Measurements from ENCODE around the gene CARF. TPM values are rescaled to one million over a fixed set of nuclear protein-coding genes. Genes with fewer than 3 reads are reported as not detected.
"Not testable (repeated sequence)": the region's sequence is repeated elsewhere in the genome, so short reads cannot be mapped to it uniquely, and the experiment has no call there.

The CARF gene
- total RNA-seq, 1 experiment from 2014 or later = 3.1 TPM

GRCh38 chr2:202910698-202911097 lies 1.4 kb upstream of the CARF start:
- peak overlapping the region; percentile 66 for H3K4me3 ChIP-seq
- H3K9me3 ChIP-seq (replicated peaks) = no peaks in the 10 kb centered on the region
- H3K4me1 ChIP-seq (replicated peaks) = 0 out of 2 replicates have a peak, but pooled peaks cover 3% of the 10 kb centered on the region
- DNase-seq (ENCODE audit: low read depth in 1 of 2, low spot score in 2 of 2) = no peak
- no peaks in the 10 kb centered on the region for H3K27me3 ChIP-seq (replicated peaks)
- H3K27ac ChIP-seq = no peak overlapping the region
- H3K36me3 ChIP-seq = peaks cover 4% of the 10 kb centered on the region

GRCh38 chr2:202911203-202911511 lies 918 bp upstream of the CARF start:
- 0 out of 2 replicates have a peak, but pooled peaks cover 3% of the 10 kb centered on the region for H3K4me1 ChIP-seq (replicated peaks)
- peak overlapping the region; percentile 66 for H3K4me3 ChIP-seq
- no peak for DNase-seq (ENCODE audit: low read depth in 1 of 2, low spot score in 2 of 2)
- no peaks in the 10 kb centered on the region for H3K9me3 ChIP-seq (replicated peaks)
- H3K36me3 ChIP-seq = peaks cover 2% of the 10 kb centered on the region
- no peak overlapping the region for H3K27ac ChIP-seq
- no peaks in the 10 kb centered on the region for H3K27me3 ChIP-seq (replicated peaks)

- H3K36me3 ChIP-seq; H3K27me3 ChIP-seq (replicated peaks); H3K9me3 ChIP-seq (replicated peaks); H3K4me1 ChIP-seq (replicated peaks): not testable (repeated sequence)
- H3K27ac ChIP-seq = peak overlapping the region; percentile 77
- peak in 1 of 2 experiments; percentile 77 for DNase-seq (ENCODE audit: low read depth in 1 of 2, low spot score in 2 of 2)
- H3K4me3 ChIP-seq = peak overlapping the region; percentile 66
Measured at GRCh38 chr2:202912342-202913201, 497 bp downstream of the CARF start.

- no peak overlapping the region for H3K27ac ChIP-seq
- H3K4me1 ChIP-seq (replicated peaks) = no peaks in the 10 kb centered on the region
- DNase-seq (ENCODE audit: low read depth in 1 of 2, low spot score in 2 of 2) = no peak
- H3K36me3 ChIP-seq = no peaks in the 10 kb centered on the region
- no peaks in the 10 kb centered on the region for H3K27me3 ChIP-seq (replicated peaks)
- H3K4me3 ChIP-seq = no peak overlapping the region
- no peaks in the 10 kb centered on the region for H3K9me3 ChIP-seq (replicated peaks)
Measured at GRCh38 chr2:202918860-202919259, 6.8 kb downstream of the CARF start.

- no peak for DNase-seq (ENCODE audit: low read depth in 1 of 2, low spot score in 2 of 2)
- no peak overlapping the region for H3K4me3 ChIP-seq
- H3K27ac ChIP-seq = no peak overlapping the region
Measured at GRCh38 chr2:202932425-202933138, 20.5 kb downstream of the CARF start.

GRCh38 chr2:202933139-202933510 lies 21.1 kb downstream of the CARF start:
- Histone ChIP-seq H3K27me3 (replicated peaks) (no peaks in the 10 kb centered on the region), H3K4me3 (no peak overlapping the region), H3K36me3 (no peaks in the 10 kb centered on the region), H3K4me1 (replicated peaks) (no peaks in the 10 kb centered on the region), H3K27ac (no peak overlapping the region), H3K9me3 (replicated peaks) (no peaks in the 10 kb centered on the region)
- no peak for DNase-seq (ENCODE audit: low read depth in 1 of 2, low spot score in 2 of 2)

More at GRCh38 chr2:202932425-202933138, 20.5 kb downstream of the CARF start:
- no peaks in the 10 kb centered on the region for H3K4me1 ChIP-seq (replicated peaks)
- H3K36me3 ChIP-seq = no peaks in the 10 kb centered on the region
- H3K27me3 ChIP-seq (replicated peaks) = no peaks in the 10 kb centered on the region
- H3K9me3 ChIP-seq (replicated peaks) = no peaks in the 10 kb centered on the region

- H3K27me3 ChIP-seq (replicated peaks) = no peaks in the 10 kb centered on the region
- no peak overlapping the region for H3K4me3 ChIP-seq
- DNase-seq (ENCODE audit: low read depth in 1 of 2, low spot score in 2 of 2) = no peak
- no peaks in the 10 kb centered on the region for H3K9me3 ChIP-seq (replicated peaks)
- no peak overlapping the region for H3K27ac ChIP-seq
- no peaks in the 10 kb centered on the region for H3K36me3 ChIP-seq
- no peaks in the 10 kb centered on the region for H3K4me1 ChIP-seq (replicated peaks)
Measured at GRCh38 chr2:202933958-202934357, 21.9 kb downstream of the CARF start.

GRCh38 chr2:202934456-202934855 lies 22.4 kb downstream of the CARF start:
- no peaks in the 10 kb centered on the region for H3K36me3 ChIP-seq
- no peak for DNase-seq (ENCODE audit: low read depth in 1 of 2, low spot score in 2 of 2)
- no peak overlapping the region for H3K4me3 ChIP-seq
- no peaks in the 10 kb centered on the region for H3K9me3 ChIP-seq (replicated peaks)
- H3K27me3 ChIP-seq (replicated peaks) = no peaks in the 10 kb centered on the region
- H3K27ac ChIP-seq = no peak overlapping the region
- no peaks in the 10 kb centered on the region for H3K4me1 ChIP-seq (replicated peaks)

- Histone ChIP-seq H3K27ac (no peak overlapping the region), H3K36me3 (no peaks in the 10 kb centered on the region), H3K27me3 (replicated peaks) (no peaks in the 10 kb centered on the region), H3K9me3 (replicated peaks) (no peaks in the 10 kb centered on the region), H3K4me1 (replicated peaks) (no peaks in the 10 kb centered on the region), H3K4me3 (no peak overlapping the region)
- DNase-seq (ENCODE audit: low read depth in 1 of 2, low spot score in 2 of 2) = no peak
Measured at GRCh38 chr2:202938960-202939359, 26.9 kb downstream of the CARF start.

GRCh38 chr2:202941771-202942170 lies 29.7 kb downstream of the CARF start:
- Histone ChIP-seq H3K9me3 (replicated peaks) (no peaks in the 10 kb centered on the region), H3K4me1 (replicated peaks) (no peaks in the 10 kb centered on the region), H3K27me3 (replicated peaks) (no peaks in the 10 kb centered on the region), H3K4me3 (no peak overlapping the region), H3K27ac (no peak overlapping the region), H3K36me3 (no peaks in the 10 kb centered on the region)
- DNase-seq (ENCODE audit: low read depth in 1 of 2, low spot score in 2 of 2) = no peak

GRCh38 chr2:202944408-202944807 lies 32.3 kb downstream of the CARF start:
- no peaks in the 10 kb centered on the region for H3K9me3 ChIP-seq (replicated peaks)
- no peaks in the 10 kb centered on the region for H3K4me1 ChIP-seq (replicated peaks)
- H3K4me3 ChIP-seq = no peak overlapping the region
- H3K27ac ChIP-seq = no peak overlapping the region
- no peak for DNase-seq (ENCODE audit: low read depth in 1 of 2, low spot score in 2 of 2)
- no peaks in the 10 kb centered on the region for H3K27me3 ChIP-seq (replicated peaks)
- no peaks in the 10 kb centered on the region for H3K36me3 ChIP-seq

- H3K36me3 ChIP-seq = no peaks in the 10 kb centered on the region
- H3K9me3 ChIP-seq (replicated peaks) = no peaks in the 10 kb centered on the region
- H3K27me3 ChIP-seq (replicated peaks) = no peaks in the 10 kb centered on the region
- DNase-seq (ENCODE audit: low read depth in 1 of 2, low spot score in 2 of 2) = no peak
- H3K4me1 ChIP-seq (replicated peaks) = no peaks in the 10 kb centered on the region
- no peak overlapping the region for H3K4me3 ChIP-seq
- no peak overlapping the region for H3K27ac ChIP-seq
Measured at GRCh38 chr2:202944816-202945215, 32.7 kb downstream of the CARF start.

- H3K9me3 ChIP-seq (replicated peaks) = no peaks in the 10 kb centered on the region
- no peaks in the 10 kb centered on the region for H3K36me3 ChIP-seq
- no peaks in the 10 kb centered on the region for H3K4me1 ChIP-seq (replicated peaks)
- no peak for DNase-seq (ENCODE audit: low read depth in 1 of 2, low spot score in 2 of 2)
- no peak overlapping the region for H3K27ac ChIP-seq
- no peaks in the 10 kb centered on the region for H3K27me3 ChIP-seq (replicated peaks)
- no peak overlapping the region for H3K4me3 ChIP-seq
Measured at GRCh38 chr2:202945497-202945896, 33.4 kb downstream of the CARF start.

- H3K4me1 ChIP-seq (replicated peaks); H3K27me3 ChIP-seq (replicated peaks); H3K27ac ChIP-seq; DNase-seq (ENCODE audit: low read depth in 1 of 2, low spot score in 2 of 2); H3K36me3 ChIP-seq; H3K9me3 ChIP-seq (replicated peaks); H3K4me3 ChIP-seq: not testable (repeated sequence)
Measured at GRCh38 chr2:202949333-202949732, 37.3 kb downstream of the CARF start.

Measured in SJSA1 (cell line).